Measurements from ENCODE around the gene TMEM18.

TMEM18 gene

GRCh38 chr2:623130-623922, 53.9 kb downstream of the TMEM18 start:
- no peaks in the 10 kb centered on the region for H3K9me3 ChIP-seq (ENCODE audit: control insufficient read depth, low read length)
- no peak overlapping the region for H3K27ac ChIP-seq
- H3K9ac ChIP-seq, result no peak overlapping the region
- TF ChIP-seq, protein P1, sequence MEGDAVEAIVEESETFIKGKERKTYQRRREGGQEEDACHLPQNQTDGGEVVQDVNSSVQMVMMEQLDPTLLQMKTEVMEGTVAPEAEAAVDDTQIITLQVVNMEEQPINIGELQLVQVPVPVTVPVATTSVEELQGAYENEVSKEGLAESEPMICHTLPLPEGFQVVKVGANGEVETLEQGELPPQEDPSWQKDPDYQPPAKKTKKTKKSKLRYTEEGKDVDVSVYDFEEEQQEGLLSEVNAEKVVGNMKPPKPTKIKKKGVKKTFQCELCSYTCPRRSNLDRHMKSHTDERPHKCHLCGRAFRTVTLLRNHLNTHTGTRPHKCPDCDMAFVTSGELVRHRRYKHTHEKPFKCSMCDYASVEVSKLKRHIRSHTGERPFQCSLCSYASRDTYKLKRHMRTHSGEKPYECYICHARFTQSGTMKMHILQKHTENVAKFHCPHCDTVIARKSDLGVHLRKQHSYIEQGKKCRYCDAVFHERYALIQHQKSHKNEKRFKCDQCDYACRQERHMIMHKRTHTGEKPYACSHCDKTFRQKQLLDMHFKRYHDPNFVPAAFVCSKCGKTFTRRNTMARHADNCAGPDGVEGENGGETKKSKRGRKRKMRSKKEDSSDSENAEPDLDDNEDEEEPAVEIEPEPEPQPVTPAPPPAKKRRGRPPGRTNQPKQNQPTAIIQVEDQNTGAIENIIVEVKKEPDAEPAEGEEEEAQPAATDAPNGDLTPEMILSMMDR (IDR thresholded peaks at IDR 0.05), result no peak
- H3K4me1 ChIP-seq, result no peaks in the 10 kb centered on the region
- H3K4me3 ChIP-seq (ENCODE audit: low read depth, low read length), result no peak overlapping the region
- no peak overlapping the region for H3K4me2 ChIP-seq (ENCODE audit: low read length)
- no peaks in the 10 kb centered on the region for H3K36me3 ChIP-seq (ENCODE audit: control insufficient read depth, insufficient read depth, low read length)
- H2AFZ ChIP-seq, result no peak overlapping the region
- H3K27me3 ChIP-seq (ENCODE audit: control insufficient read depth, insufficient read depth, low read length), result no peaks in the 10 kb centered on the region
- H3K79me2 ChIP-seq, result no peaks in the 10 kb centered on the region

DNA sequence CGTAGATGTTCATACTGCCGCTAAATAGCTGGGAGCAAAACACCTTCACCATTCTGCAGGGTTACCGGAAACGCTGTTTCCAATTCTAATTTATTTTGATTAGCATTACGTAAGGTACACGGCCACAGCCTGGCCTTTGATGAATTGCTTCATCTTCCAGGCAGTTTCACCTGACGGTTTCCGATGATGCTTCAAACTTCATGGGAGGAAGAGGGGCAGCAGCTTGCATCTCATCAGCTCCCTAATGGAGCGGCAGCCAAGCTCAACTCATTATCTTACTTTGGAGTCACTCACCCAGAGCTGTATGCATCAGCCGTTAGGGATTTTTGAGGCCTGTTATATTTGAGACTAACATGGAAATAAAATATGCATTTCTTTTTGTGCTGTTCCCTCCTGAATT, 54.8 kb downstream of the TMEM18 start:
- Histone ChIP-seq H2AFZ (no peak overlapping the region), H3K27me3 (ENCODE audit: control insufficient read depth, insufficient read depth, low read length) (no peaks in the 10 kb centered on the region), H3K79me2 (no peaks in the 10 kb centered on the region), H3K4me2 (ENCODE audit: low read length) (no peak overlapping the region), H3K9me3 (ENCODE audit: control insufficient read depth, low read length) (no peaks in the 10 kb centered on the region), H3K9ac (no peak overlapping the region), H3K36me3 (ENCODE audit: control insufficient read depth, insufficient read depth, low read length) (no peaks in the 10 kb centered on the region), H3K4me3 (ENCODE audit: low read depth, low read length) (no peak overlapping the region), H3K27ac (no peak overlapping the region), H3K4me1 (no peaks in the 10 kb centered on the region)
- TF ChIP-seq, protein P1 (IDR thresholded peaks at IDR 0.05), result no peak

- Histone ChIP-seq H3K4me1 (no peaks in the 10 kb centered on the region), H2AFZ (no peak overlapping the region), H3K9me3 (ENCODE audit: control insufficient read depth, low read length) (no peaks in the 10 kb centered on the region), H3K9ac (no peak overlapping the region), H3K27me3 (ENCODE audit: control insufficient read depth, insufficient read depth, low read length) (no peaks in the 10 kb centered on the region), H3K79me2 (no peaks in the 10 kb centered on the region), H3K4me3 (ENCODE audit: low read depth, low read length) (no peak overlapping the region), H3K36me3 (ENCODE audit: control insufficient read depth, insufficient read depth, low read length) (no peaks in the 10 kb centered on the region), H3K27ac (no peak overlapping the region), H3K4me2 (ENCODE audit: low read length) (no peak overlapping the region)
- TF ChIP-seq, protein P1 (IDR thresholded peaks at IDR 0.05), result no peak
Measured at GRCh38 chr2:621303-622099, 55.7 kb downstream of the TMEM18 start.

- H3K79me2 ChIP-seq, result no peaks in the 10 kb centered on the region
- H3K36me3 ChIP-seq (ENCODE audit: control insufficient read depth, insufficient read depth, low read length), result no peaks in the 10 kb centered on the region
- no peaks in the 10 kb centered on the region for H3K27me3 ChIP-seq (ENCODE audit: control insufficient read depth, insufficient read depth, low read length)
- H3K4me3 ChIP-seq (ENCODE audit: low read depth, low read length), result no peak overlapping the region
- TF ChIP-seq, protein P1 (IDR thresholded peaks at IDR 0.05), result no peak
- H3K4me1 ChIP-seq, result no peaks in the 10 kb centered on the region
- no peak overlapping the region for H2AFZ ChIP-seq
- H3K4me2 ChIP-seq (ENCODE audit: low read length), result no peak overlapping the region
- no peak overlapping the region for H3K9ac ChIP-seq
- no peaks in the 10 kb centered on the region for H3K9me3 ChIP-seq (ENCODE audit: control insufficient read depth, low read length)
- no peak overlapping the region for H3K27ac ChIP-seq
Measured at GRCh38 chr2:620471-621302, 56.5 kb downstream of the TMEM18 start.

All from parathyroid adenoma (tissue), 2 donors.